Stimulated activated CD8-positive, alpha-beta memory T cell treated with anti-CD3 and anti-CD28 coated beads, Interleukin-12 subunit alpha, Interleukin-12 subunit beta, amount 100 ng/mL, for 1 hour (primary cell): ENCODE results near the gene GATA1.

Experiments
- DNase-seq: peaks from one replicate; pipeline ENCODE4 v3.0.0-alpha.2; 2020; ENCODE audit warnings: low read depth

The GATA1 gene

GRCh38 chrX:48785186-48785539 is 1.2 kb upstream of the GATA1 start:
- DNase-seq: no peak

- DNase-seq: no peak
Observed at GRCh38 chrX:48785540-48786214, 713 bp upstream of the GATA1 start.

GRCh38 chrX:48786825-48787504 is 575 bp downstream of the GATA1 start:
- no peak for DNase-seq

GRCh38 chrX:48787505-48788443 is 1.4 kb downstream of the GATA1 start:
- DNase-seq: no peak

- DNase-seq: no peak
Observed at GRCh38 chrX:48789366-48790220, 3.2 kb downstream of the GATA1 start.

- no peak for DNase-seq
Observed at GRCh38 chrX:48790477-48790876, 4.1 kb downstream of the GATA1 start.

- no peak for DNase-seq
Observed at GRCh38 chrX:48791063-48791820, 4.9 kb downstream of the GATA1 start.

- DNase-seq: no peak
Observed at GRCh38 chrX:48792219-48792618, 5.8 kb downstream of the GATA1 start.

- no peak for DNase-seq
Observed at GRCh38 chrX:48793935-48794334, 7.5 kb downstream of the GATA1 start.

GRCh38 chrX:48794340-48794910 is 8.0 kb downstream of the GATA1 start:
- DNase-seq: no peak

GRCh38 chrX:48794911-48795515 is 8.6 kb downstream of the GATA1 start:
- DNase-seq: no peak

GRCh38 chrX:48798318-48798717 is 11.9 kb downstream of the GATA1 start:
- DNase-seq: no peak

GRCh38 chrX:48800574-48801279 is 14.3 kb downstream of the GATA1 start:
- no peak for DNase-seq

- peak; percentile 85 for DNase-seq
Observed at GRCh38 chrX:48801280-48802088, 15.1 kb downstream of the GATA1 start, which contains the start of gene HDAC6. TSS of gene HDAC6 (plus strand) at chrX:48802067. CDS start at chrX:48802693, 626 bp downstream.

- DNase-seq: peak; percentile 15
Observed at GRCh38 chrX:48802089-48802904, 15.9 kb downstream of the GATA1 start.

GRCh38 chrX:48802905-48803200 is 16.5 kb downstream of the GATA1 start:
- DNase-seq: no peak

GRCh38 chrX:48806081-48806480 is 19.7 kb downstream of the GATA1 start:
- DNase-seq: no peak

- no peak for DNase-seq
Observed at GRCh38 chrX:48813644-48814043, 27.3 kb downstream of the GATA1 start.
